ENCODE results near the gene ZNF440.
A peak's percentile ranks its signal among the peaks of the same experiment; 100 is the strongest.
"Not testable (repeated sequence)": the region's sequence is repeated elsewhere in the genome, so short reads cannot be mapped to it uniquely, and the experiment has no call there.

Gene ZNF440

DNA sequence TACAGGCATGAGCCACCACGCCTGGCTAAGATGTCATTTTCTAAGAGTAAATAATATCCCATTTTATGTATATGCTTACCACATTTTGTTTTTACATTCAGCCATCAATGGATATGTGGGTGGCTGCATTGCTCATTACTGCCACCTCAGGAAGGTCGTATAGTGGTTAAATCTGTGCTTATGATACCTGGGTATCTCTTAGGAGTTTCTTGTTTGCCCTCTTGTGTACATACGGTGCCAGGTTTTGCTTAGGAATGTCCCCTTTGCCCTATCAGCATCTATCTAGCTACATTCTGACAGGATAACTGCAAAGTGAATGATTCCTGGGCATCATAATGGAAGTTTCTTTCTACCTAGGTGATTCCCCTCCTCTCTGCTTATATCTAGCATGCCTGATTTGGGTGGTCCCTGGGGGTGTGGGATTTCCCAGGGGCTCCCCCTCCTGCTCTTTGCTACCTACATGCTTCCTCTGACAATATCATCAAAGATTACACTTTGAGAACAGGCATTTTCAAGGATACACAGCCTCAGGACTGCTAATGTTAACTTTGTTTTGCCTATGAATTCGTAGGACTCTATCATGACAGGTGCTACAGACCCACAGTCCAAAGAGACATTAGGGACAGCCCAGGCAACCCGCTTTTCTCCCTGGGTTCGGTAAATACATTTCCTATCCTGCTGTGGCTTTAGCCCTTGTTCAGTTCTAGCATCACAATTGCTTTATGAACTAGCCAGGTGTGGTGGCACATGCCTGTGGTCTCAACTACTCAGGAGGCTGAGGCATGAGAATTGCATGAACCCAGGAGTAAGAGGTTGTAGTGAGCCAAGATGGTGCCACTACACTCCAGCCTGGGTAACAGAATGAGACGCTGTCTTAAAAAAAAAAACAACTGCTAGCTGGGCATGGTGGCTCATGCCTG is 15.1 kb downstream of the ZNF440 start:
- not testable (repeated sequence) for DNase-seq

DNA sequence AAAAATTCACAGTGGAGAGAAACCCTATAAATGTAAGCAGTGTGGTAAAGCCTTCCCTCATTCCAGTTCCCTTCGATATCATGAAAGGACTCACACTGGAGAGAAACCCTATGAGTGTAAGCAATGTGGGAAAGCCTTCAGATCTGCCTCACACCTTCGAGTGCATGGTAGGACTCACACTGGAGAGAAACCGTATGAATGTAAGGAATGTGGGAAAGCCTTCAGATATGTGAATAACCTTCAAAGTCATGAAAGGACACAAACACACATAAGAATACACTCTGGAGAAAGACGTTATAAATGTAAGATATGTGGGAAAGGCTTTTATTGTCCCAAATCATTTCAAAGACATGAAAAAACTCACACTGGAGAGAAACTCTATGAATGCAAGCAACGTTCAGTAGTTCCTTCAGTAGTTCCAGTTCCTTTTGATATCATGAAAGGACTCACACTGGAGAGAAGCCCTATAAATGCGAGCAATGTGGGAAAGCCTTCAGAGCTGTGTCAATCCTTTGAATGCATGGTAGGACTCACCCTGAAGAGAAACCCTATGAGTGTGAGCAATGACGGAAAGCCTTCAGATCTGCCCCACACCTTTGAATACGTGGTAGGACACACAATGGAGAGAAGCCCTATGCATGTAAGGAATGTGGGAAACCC is 18.3 kb downstream of the ZNF440 start:
- DNase-seq = no peak

DNA sequence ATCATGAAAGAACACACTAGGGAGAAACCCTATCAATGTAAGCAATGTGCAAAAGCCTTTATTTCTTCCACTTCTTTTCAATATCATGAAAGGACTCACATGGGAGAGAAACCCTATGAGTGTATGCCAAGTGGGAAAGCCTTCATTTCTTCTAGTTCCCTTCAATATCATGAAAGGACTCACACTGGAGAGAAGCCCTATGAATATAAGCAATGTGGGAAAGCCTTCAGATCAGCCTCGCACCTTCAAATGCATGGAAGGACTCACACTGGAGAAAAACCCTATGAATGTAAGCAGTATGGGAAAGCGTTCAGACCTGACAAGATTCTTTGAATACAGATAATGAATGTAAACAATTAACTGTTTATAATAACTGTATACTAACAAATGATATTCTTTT is 19.5 kb downstream of the ZNF440 start:
- no peak for DNase-seq

DNA sequence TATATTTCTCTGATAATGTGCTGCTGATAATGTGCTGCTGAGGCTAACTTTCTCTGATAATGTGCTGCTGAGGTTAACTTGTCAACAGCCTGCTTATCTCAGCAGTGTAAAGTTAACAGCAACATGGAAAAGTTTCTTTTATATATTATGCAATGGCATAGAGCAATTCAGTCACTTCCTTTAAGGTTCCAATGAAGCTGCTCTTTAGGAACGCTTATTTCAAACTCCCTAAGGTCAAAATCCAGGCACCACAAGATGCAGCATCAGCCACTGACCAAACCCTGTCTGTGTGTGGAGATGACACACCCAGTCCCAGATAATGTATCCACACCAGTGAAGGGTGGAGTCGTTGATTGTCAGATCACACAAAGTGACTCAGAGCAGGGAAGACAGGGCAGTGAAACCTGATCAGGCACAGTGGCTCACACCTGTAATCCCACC is 21.6 kb downstream of the ZNF440 start:
- not testable (repeated sequence) for DNase-seq

DNA sequence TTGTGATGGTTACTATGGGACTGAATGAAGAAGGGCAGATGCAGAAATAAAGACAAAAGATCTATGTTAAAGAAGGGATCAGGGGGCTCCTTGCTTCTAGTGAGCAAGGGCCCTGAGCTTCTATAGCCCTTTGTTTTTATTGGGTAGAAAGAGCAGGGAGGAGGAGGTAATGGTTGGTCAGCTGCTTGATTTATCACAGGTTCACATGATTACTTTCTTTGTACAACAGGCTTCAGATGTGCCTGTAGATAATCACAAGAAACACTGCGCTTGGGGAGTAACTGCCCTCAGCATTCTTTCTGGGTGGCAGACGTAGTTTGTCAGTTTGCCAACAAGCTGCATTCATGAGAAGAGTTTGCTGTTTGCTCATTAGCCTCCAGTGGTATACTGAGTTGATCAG is 29.6 kb downstream of the ZNF440 start:
- DNase-seq = no peak

DNA sequence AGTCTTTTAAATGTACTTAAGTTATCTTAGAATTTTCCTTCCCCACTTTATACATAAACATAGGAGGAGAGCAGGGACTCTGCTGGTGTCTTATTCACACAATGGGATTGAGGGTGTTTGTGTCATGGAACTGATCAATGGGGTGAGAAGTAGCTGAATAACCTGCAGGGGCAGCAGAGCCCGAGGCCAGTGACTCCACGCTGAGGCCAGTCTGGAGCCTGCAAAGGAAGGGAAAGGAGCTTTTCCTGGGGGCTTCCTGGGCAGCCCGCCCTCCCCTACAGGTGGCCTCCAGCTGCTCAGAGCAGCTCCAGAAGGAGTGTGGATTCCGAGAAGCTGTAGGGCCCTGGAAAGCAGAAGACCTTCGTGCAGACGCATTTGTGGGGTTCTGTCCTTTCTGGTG is 33.5 kb downstream of the ZNF440 start:
- DNase-seq = not testable (repeated sequence)

DNA sequence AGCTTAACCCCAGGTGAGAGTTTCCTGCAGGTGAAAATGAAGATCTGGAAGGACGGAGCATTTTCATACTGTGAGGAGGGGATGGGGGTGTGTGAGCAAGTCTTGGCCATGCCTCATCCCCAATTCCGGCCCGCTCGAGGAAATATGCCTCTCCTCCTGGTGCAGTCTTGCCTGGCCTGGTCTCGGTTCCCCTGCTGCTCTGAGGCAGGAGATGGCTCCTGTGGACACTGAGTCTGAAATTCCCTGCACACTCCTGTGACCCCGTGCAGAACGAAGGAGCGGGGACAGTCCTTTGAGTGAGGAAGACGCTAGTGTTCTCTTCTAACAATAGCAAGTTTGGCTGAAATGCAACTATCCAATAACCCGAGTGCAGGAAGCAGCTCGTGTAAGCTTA is 34.1 kb downstream of the ZNF440 start:
- no peak for DNase-seq

DNA sequence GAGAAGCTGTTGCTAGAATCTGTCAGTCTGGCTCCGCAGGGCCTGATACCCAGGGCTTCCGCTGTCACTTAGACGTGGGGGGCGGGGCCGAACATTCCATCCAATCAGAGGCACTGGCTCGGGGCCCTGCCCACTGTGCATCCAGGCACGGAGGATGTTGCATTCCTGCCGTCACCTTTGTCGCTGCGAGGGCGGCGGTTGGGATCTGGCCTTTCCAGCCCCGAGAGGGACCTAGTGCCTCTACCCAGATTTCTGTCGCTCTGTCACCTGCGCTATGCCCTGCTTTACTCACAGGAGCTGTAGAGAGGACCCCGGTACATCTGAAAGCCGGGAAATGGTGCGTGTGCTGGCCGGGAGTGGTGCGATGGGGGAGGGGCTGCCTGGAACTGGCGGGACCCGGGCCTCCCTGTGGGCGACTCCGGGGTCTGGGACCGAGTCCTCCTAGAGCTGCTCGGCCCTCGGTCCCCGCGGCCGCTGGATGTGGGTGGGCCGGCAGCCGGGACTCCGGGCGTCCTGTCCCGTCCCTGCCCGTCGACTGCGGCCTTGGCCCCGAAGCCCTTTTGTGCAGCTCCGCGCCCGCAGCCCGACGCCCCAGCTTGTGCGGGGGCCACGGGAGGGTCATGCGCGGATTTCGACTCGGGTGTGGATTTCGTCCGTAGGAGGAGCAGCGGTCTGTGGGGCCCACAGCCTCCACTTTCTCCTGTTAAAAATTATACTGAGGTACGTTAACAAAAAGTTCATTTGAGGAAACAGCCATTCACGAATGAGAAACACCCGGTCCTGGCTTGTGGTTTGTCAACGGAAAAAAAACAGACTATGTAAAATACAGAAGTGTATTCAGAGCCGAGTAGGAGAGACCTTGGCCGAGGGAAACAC is 34.8 kb downstream of the ZNF440 start, which contains the start of gene ZNF439:
ZNF439 (plus strand) TSS at position 133 of the 876 bp plus-strand sequence; CDS start at position 275, 142 bp downstream.
- DNase-seq = peak; percentile 56

DNA sequence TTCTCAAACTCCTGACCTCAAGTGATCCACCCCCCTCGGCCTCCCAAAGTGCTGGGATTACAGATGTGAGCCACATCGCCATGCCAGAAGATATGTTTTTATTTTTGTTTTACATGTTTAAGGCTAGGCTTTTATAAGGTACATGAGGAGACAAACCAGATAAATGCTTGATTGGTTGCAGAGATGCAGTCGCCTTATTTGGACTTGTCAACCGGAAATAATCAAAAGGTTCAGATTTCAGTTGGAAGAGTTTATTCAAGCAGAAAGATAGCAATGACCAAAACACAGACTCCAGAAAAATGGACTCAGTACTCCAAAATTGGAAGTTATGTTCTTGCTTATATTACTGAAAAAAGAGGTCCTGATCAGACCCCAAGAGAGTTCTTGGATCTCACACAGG is 36.2 kb downstream of the ZNF440 start:
- not testable (repeated sequence) for DNase-seq

DNA sequence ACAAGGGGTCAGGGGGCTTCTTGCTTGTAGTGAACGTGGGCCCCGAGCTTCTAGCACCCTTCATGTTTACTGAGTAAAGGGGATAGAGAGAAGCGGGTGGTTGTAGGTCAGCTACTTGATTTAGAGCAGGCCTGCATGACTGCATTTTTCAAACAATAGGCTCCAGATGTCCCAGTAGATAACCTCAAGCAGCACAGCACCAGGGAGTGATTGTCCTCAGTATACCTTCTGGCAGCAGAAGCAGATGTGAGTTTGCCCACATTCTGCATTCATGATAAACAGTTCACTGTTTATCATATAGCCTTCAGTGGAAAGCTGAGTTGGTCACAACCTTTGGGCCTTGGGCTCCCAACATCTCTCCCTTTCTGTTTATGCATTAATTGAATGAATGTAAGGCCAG is 39.3 kb downstream of the ZNF440 start:
- DNase-seq = no peak

DNA sequence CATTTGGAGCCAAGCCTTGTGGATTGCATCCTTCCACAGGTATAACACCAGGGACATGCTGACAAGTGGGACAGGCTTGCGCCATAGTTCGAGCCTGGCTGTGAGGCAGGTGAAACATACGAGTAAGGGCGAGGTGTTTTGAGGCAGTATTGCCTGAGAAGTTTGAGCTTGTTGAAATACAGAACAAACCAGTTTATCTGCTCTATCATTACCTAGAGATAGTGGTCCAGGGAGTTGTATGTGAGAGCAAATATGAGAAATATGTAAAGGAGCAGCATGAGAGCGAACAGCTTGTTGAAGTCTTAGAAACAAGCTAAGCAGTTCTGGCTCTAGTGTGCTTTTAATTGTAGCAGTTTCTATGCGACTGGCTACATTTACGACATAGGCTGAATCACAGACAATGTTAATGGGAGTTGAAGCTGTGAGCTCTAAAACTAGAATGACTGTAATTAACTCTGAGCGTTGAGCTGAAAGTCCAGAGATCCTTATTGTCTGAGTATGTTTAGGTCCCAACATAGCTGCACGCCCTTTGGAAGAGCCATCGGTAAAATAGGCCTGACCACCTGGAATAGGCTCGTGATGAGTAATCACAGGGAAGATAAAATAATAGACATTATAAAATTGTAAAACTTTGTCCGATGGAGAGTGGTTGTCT is 42.6 kb downstream of the ZNF440 start:
- no peak for DNase-seq

DNA sequence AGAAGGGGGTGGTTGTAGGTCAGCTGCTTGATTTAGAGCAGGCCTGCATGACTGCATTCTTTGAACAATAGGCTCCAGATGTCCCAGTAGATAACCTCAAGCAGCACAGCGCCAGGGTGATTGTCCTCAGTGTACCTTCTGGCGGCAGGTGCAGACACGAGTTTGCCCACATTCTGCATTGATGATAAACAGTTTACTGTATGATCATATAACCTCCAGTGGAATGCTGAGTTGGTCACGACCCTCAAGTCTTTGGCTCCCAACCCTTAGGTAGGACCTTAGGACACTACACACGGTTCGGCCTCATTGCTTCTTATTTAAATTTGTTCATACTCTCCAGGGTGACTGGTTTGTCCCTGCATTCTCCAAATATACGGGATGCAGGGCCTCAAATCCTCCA is 46.6 kb downstream of the ZNF440 start:
- DNase-seq = no peak

DNA sequence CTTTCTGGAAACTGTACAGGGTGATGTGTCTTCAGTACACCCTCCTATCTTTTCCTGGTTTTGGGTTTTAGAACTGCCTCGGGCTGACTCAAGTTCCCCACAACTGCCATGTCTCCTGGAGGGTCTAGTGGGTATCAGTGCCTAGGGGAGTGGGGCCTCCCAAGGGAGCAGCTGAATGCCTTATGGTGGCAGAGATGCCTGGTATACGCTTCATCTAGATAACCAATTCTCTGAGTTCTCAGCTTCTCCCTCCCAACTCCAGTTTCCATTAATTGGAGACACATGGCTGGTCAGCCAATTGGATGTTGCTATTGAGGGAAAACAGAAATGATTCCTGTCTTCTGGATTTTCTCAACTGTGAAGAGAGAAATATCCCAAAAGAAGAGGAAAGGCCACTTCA is 47.2 kb downstream of the ZNF440 start:
- no peak for DNase-seq

DNA sequence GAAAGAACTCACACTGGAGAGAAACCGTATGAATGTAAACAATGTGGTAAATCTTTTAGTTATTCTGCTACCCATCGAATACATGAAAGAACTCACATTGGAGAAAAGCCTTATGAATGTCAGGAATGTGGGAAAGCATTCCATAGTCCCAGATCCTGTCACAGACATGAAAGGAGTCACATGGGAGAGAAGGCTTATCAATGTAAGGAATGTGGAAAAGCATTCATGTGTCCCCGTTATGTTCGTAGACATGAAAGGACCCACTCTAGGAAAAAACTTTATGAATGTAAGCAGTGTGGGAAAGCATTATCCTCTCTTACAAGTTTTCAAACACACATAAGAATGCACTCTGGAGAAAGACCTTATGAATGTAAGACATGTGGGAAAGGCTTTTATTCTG is 53.7 kb downstream of the ZNF440 start:
- DNase-seq = not testable (repeated sequence)

DNA sequence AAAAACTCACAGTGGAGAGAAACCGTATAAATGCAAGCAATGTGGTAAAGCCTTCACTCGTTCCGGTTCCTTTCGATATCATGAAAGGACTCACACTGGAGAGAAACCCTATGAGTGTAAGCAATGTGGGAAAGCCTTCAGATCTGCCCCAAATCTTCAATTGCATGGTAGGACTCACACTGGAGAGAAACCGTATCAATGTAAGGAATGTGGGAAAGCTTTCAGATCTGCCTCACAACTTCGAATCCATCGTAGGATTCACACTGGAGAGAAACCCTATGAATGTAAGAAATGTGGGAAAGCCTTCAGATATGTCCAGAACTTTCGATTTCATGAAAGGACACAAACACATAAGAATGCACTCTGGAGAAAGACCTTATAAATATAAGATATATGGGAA is 54.1 kb downstream of the ZNF440 start:
- no peak for DNase-seq

DNA sequence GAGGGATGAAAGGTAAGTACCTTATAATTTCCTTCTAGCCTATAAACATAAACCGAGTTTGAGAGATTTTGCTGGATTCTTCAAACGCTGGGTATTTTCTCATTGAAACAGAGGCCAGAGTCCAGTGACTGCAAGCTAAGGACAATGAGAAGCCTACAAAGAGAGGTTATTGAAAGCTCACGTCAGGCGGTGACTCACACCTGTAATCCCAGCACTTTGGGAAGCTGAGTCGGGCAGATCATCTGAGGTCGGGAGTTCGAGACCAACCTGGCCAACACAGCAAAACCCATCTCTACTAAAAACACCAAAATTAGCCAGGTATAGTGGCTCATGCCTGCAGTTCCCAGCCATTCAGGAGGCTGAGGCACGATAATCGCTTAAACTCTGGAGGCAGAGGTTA is 58.6 kb downstream of the ZNF440 start:
- no peak for DNase-seq

DNA sequence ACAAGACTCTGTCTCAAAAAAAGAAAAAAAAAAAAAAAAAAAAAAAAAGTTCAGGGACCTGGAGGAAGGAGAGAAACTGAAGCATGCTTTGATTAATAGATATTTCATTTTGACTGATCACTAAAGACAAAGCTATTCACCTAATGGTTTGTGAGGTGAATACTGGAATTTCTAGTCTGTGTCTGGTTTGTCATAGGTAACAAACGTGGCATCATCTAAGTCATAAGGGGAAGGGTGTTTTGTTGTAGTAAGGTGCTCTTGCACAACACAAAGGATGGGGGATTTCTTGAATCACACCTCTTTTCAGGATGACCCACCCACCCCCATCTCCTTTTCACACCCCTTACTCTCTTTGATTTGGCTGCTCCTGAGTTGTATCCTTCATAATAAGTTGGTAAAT is 59.7 kb downstream of the ZNF440 start:
- DNase-seq = no peak

DNA sequence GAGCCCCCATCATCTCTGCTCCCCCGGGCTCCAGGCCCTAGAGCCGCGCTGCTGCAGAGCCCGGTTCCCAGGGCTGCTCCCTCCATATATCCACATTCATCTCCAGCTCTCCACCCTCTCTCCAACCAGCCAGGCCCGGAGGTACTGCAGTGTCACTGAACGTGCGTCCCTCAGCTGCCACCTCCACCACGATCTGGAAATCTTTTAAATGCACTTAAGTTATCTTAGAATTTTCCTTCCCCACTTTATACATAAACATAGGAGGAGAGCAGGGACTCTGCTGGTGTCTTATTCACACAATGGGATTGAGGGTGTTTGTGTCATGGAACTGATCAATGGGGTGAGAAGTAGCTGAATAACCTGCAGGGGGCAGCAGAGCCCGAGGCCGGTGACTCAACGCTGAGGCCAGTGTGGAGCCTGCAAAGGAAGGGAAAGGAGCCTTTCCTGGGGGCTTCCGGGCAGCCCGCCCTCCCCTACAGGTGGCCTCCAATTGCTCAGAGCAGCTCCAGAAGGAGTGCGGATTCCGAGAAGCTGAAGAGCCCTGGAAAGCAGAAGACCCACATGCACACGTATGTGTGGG is 65.7 kb downstream of the ZNF440 start:
- DNase-seq = not testable (repeated sequence)

DNA sequence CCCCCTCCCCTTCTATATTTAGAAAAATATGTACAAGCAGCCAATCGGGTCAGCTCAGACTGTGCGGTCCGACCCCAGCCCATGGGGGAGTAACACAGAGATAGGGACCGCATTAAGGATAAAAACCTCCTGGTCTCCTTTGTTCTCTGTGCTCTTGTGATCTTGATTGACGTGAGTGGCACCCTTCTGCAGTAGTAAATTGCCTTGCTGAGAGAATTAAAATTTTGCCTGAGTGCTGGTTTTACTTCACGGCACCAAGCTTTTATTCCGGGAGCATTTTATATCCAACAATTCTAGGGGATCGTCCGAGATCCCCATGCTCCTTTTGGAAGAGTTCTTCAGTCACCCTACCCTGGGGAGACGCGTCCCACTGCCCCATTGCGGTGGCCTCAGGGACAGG is 66.5 kb downstream of the ZNF440 start:
- DNase-seq = no peak

DNA sequence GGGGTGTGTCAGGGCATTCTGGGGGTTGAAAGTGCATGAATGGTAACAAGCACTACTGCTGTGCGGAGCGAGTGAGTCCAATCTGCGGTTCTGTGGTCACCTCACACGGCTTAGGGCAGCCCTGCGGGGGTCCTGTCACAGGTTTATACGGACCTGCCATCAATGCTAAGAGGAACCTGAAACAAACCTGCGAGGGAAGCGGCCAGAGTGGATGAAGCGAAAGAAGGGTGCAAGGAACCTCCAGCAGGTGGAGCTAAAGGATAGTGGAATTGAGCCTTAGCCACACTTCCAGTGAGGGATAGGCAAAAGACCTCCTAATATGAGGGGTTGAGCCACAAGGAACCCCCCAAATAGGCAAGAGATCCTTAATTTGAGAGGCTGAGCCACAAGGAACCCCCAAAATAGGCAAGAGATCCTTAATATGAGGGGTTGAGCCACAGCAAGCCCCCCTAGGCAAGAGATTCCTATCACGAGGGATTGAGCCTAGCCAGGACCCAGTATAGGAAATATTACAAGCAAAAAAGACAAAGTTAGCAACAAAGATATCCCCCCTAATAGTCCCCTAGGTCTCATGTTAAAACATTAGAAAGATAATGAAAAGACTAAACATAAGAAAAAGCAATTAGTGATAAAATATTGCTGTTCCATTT is 67.2 kb downstream of the ZNF440 start:
- DNase-seq = peak; percentile 18

DNA sequence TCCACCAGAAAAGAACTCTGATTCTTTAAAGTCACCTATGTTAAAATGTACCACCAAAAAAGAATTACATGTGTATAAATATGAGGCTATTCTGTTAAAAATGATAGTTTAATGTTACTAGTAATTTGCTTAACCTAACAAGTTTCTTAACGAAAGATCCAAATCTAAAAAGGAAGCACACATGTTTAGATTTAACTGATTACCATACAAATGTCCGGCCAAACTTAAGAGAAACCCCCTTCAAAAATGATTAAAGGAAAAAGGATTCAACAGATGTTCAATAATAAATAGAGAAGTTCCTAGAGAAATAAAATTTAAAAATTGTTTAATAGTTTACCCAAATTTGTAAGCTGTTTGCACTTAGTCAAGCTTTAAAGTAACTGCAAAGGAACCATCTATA is 68.5 kb downstream of the ZNF440 start:
- no peak for DNase-seq

Measured in NCI-H2107 (cell line).